LHCN-M2 (cell line): Measurements from ENCODE around the gene FBXO34. TPM values are rescaled to one million over a fixed set of nuclear protein-coding genes. Genes with fewer than 3 reads are reported as not detected.

ENCODE experiments used
- DNase-seq: peaks from one replicate; pipeline ENCODE4 v3.0.0-alpha.2; 2012; ENCODE audit warnings: low read depth
- total RNA-seq: library from RNA; depleted of rRNA; stranded (reverse); fragments of >200 nt; gene quantifications from 2 replicates; pipeline ENCODE4 v1.2.3, GENCODE V29; 2014

FBXO34 gene
- total RNA-seq, 1 experiment from 2014 or later: 14.0 TPM

DNA sequence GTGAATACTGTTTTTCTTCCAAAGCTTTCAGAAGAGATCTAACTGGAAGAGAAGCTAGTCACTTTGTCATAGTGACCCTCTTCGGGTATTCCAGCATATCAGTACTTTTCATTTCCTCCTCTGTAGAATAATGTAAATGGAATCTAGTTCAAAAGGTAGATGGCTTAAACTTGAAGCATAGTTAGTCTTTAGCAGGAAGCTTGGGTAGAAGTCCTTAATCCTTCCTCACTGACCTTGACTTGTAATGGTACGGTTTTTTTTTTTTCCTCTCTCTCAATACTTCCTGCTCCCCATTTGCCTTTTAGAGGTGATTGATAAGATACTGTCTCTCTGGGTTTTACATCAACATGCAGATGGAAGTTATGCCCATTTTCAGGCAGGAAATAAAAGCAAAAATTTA is 1.7 kb downstream of the FBXO34 start:
- no peak for DNase-seq

- DNase-seq: no peak
Observed at GRCh38 chr14:55274146-55274545, 2.9 kb downstream of the FBXO34 start.

GRCh38 chr14:55274751-55275150 is 3.5 kb downstream of the FBXO34 start:
- DNase-seq: peak; percentile 66

GRCh38 chr14:55276736-55277135 is 5.5 kb downstream of the FBXO34 start:
- DNase-seq: no peak

- DNase-seq: no peak
Observed at GRCh38 chr14:55277972-55278740, 6.9 kb downstream of the FBXO34 start.

- no peak for DNase-seq
Observed at GRCh38 chr14:55279384-55279783, 8.2 kb downstream of the FBXO34 start.

- DNase-seq: no peak
Observed at GRCh38 chr14:55281316-55281839, 10.2 kb downstream of the FBXO34 start.

DNA sequence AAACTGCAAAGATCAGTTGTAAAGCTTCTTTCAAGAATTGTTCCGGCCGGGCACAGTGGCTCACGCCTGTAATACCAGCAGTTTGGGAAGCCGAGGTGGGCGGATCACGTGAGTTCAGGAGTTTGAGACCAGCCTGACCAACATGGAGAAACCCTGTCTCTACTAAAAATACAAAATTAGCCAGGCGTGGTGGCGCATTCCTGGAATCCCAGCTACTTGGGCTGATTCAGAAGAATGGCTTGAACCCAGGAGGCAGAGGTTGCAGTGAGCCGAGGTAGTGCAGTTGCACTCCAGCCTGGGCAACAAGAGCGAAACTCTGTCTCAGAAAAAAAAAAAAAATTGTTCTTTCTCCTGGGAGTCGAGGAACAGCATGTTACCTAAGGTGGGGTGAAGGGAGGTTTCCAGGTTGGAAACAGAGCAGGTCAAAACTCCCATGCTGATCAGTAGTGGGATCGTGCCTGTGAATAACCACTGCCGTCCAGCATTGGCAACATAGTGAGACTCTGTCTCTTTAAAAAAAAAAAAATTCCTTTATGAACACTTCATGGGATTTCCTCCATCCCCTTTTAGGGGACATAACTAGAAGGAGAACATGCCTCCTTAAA is 13.9 kb downstream of the FBXO34 start:
- DNase-seq: no peak

- DNase-seq: no peak
Observed at GRCh38 chr14:55288439-55288838, 17.2 kb downstream of the FBXO34 start.

- DNase-seq: no peak
Observed at GRCh38 chr14:55291480-55292081, 20.4 kb downstream of the FBXO34 start.

- no peak for DNase-seq
Observed at GRCh38 chr14:55294603-55295002, 23.4 kb downstream of the FBXO34 start.

- DNase-seq: no peak
Observed at GRCh38 chr14:55297611-55298499, 26.6 kb downstream of the FBXO34 start.

GRCh38 chr14:55298500-55298822 is 27.2 kb downstream of the FBXO34 start:
- no peak for DNase-seq

- DNase-seq: peak; percentile 72
Observed at GRCh38 chr14:55301437-55302121, 30.4 kb downstream of the FBXO34 start.

DNA sequence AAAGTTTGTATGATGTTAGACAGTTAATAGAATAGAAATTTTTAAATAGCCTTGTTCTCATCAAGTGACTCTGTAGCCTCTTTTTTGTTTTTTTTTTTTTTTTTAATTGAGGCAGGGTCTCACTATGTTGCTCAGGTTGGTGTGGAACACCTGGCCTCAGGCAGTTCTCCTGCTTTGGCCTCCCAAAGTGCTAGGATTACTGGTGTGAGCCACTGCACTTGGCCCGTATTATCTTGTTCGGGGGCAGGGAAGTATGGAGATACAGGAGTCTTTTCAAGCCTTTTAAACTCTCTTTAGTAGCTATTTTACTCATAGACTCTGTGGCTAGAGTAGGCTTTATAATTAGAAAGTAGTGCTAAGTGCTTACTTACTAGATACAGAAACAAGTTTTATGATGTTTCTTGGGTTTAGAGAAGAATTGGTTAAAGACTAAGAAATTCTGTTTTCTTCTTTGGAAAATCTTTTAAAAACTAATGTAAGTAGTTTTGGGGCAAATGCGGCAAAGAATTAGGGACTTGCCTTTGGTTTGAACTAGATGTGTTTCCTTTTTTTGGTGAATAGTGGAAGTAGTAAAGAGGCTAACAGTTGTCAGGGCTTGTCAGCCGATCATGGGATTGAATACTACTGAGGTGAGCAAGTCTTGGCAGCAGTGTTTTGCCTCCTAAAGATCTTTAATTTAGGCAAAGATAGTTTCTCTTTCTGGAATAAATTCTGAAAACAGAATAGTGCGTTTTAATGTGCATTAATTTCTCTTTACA is 31.3 kb downstream of the FBXO34 start:
- DNase-seq: peak; percentile 20

DNA sequence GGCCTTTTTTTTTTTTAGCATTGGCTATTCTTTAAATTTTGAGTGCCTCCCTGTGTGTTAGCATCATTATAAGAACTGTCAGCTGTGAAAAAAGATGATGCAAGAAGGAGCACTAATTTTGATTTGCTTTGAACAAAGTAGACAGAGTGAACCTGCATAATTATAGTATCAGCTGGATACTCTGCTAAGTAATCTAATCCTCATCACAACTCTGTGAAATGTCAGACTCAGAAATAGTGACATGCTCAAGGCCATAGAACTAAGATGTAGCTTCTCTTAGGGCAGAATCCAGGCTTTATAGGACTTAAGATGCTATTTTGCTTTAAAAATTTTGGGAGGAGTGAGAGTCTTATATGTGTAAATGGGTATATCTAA is 31.9 kb downstream of the FBXO34 start:
- DNase-seq: no peak

DNA sequence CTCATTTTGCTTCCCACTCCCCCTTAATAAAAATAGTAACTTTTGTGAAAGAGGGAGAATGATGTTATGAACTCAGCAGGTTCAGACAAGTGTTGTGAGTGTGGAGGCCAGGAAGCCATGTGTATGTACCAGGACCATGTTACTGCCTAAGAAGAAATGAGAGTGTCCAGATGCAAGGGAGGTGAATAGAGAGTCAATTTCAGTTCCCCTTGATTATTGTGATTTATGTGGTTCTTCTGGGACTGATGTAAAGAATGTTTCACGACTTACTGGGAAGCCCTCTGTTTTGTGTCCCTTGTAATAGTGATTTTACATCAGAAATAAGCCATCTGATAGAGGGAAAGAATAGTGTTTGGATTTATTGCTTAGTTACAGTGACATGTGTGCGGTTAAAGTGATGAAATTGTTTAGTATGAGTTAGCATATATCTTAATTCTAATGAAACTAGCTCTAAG is 32.5 kb downstream of the FBXO34 start:
- peak; percentile 8 for DNase-seq

- DNase-seq: no peak
Observed at GRCh38 chr14:55306938-55307589, 35.8 kb downstream of the FBXO34 start.

GRCh38 chr14:55309154-55309553 is 37.9 kb downstream of the FBXO34 start:
- no peak for DNase-seq
